ENCODE measurements around the gene CMTM8. TPM values are rescaled to one million over a fixed set of nuclear protein-coding genes. Genes with fewer than 3 reads are reported as not detected.
A peak's percentile ranks its signal among the peaks of the same experiment; 100 is the strongest.

Gene CMTM8
- total and polyA plus RNA-seq, 2 of the 8 experiments (the other 6 are each of a cell fraction or from before 2014, with no cell fraction given) = 10.5 to 22.4 TPM

DNA sequence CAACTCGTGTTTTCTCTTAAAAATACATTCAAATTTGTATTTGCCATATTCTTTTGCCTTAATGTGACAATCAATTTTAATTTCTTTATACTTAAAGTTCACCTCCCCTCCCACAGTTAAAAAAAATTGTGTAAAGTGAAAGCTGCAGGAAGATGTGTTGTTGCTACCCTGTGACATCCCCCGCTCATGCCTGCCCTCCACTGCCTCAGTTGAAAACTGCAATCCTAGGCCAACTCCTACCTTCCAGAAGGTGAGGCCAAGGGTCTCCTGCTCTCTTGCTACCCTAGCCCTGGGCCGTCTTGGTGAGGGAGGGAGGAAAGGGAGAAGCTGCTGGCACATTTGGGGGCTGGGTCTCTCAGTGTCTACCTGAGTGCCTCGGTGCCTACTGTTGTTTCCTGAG lies 96.2 kb downstream of the CMTM8 start:
- POLR2A ChIA-PET (ENCODE audit: partially characterized antibody) = interaction anchor here (0.6 to 0.7 kb wide), 2 partner anchors 140 to 243 kb away, joined by 3 read pairs; no protein-coding TSS in a partner anchor
- Histone ChIP-seq H3K36me3 (ENCODE audit: control insufficient read depth in 2 of 4, insufficient read depth in 4 of 4, low read length in 3 of 4) (no peaks in the 10 kb centered on the region), H3K23ac (ENCODE audit: insufficient read length) (no peak overlapping the region), H2BK12ac (ENCODE audit: low read depth, low read length) (no peak overlapping the region), H3K9me3 (ENCODE audit: insufficient read depth in 2 of 2, low read depth in 1 of 2, low read length in 1 of 2) (no peaks in the 10 kb centered on the region), H3K27ac (ENCODE audit: low read depth, low read length) (no peak overlapping the region), H3K4ac (replicated peaks; ENCODE audit: insufficient read length, low read depth, low read length) (no peak overlapping the region), H3K56ac (replicated peaks; ENCODE audit: insufficient read length, low read depth, low read length) (no peak overlapping the region), H2BK20ac (ENCODE audit: low read length) (no peak overlapping the region), H3K9ac (replicated peaks in 1 of 4; ENCODE audit: extremely low read depth in 1 of 4, low read depth in 3 of 4, low read length in 3 of 4) (no peak overlapping the region), H3K14ac (ENCODE audit: insufficient read length) (no peak overlapping the region), H2AFZ (ENCODE audit: low read length) (no peak overlapping the region), H3K79me1 (ENCODE audit: low read depth, low read length) (no peaks in the 10 kb centered on the region; the same call in 1 of the 2 replicates), H2BK15ac (ENCODE audit: low read length) (peak overlapping the region; percentile 93; the same call in 1 of the 2 replicates), H2BK5ac (ENCODE audit: low read depth, low read length) (no peak overlapping the region), H3K4me1 (replicated peaks in 1 of 4; ENCODE audit: control insufficient read depth in 3 of 4, insufficient read depth in 4 of 4, low read length in 3 of 4) (peaks cover 0 to 3% (median 2%) of the 10 kb centered on the region in 4 experiments; a peak in 5 of 7 replicates), H4K5ac (ENCODE audit: insufficient read length, low read depth, low read length) (no peak overlapping the region), H4K20me1 (replicated peaks in 1 of 2; ENCODE audit: control insufficient read depth in 1 of 2, insufficient read depth in 2 of 2, low read length in 2 of 2) (no peaks in the 10 kb centered on the region), H2AK5ac (ENCODE audit: low read depth, low read length) (no peak overlapping the region), H4K91ac (replicated peaks; ENCODE audit: insufficient read length, low read length) (no peak overlapping the region), H2BK120ac (replicated peaks; ENCODE audit: low read depth, low read length) (no peak overlapping the region), H3K79me2 (ENCODE audit: control insufficient read depth in 1 of 2, insufficient read depth in 2 of 2, low read length in 2 of 2) (no peaks in the 10 kb centered on the region), H3K23me2 (ENCODE audit: low read depth, low read length) (no peaks in the 10 kb centered on the region), H3K4me2 (ENCODE audit: insufficient read depth in 1 of 2, low read depth in 2 of 2, low read length in 2 of 2) (no peak overlapping the region), H4K8ac (ENCODE audit: extremely low read depth, insufficient read depth, low read length) (no peak overlapping the region), H3K27me3 (replicated peaks in 1 of 4; ENCODE audit: control insufficient read depth in 3 of 4, extremely low read depth in 1 of 4, insufficient read depth in 3 of 4, low read length in 3 of 4) (no peaks in the 10 kb centered on the region), H3K18ac (ENCODE audit: extremely low read depth, low read length) (no peak overlapping the region), H3K4me3 (ENCODE audit: extremely low read depth in 1 of 4, insufficient read depth in 2 of 4, low read depth in 3 of 4, low read length in 4 of 4) (no peak overlapping the region)
- DNase-seq (ENCODE audit: low read depth in 1 of 2, low spot score in 2 of 2) (peak in 1 of 2 experiments; percentile 70), FAIRE-seq (no peak)
- TF ChIP-seq RAD21 (IDR thresholded peaks at IDR 0.05 in 1 of 2, conservative IDR thresholded peaks at IDR 0.05 in 1 of 2; ENCODE audit: low read depth in 2 of 2, low read length in 2 of 2) (peak; percentile 69 to 75), CREB1 (IDR thresholded peaks at IDR 0.05) (no peak), SP2 (IDR thresholded peaks at IDR 0.05; ENCODE audit: low read length) (no peak), SRF (IDR thresholded peaks at IDR 0.05; ENCODE audit: low read depth, low read length) (no peak)
- TF ChIP-seq, protein P1, sequence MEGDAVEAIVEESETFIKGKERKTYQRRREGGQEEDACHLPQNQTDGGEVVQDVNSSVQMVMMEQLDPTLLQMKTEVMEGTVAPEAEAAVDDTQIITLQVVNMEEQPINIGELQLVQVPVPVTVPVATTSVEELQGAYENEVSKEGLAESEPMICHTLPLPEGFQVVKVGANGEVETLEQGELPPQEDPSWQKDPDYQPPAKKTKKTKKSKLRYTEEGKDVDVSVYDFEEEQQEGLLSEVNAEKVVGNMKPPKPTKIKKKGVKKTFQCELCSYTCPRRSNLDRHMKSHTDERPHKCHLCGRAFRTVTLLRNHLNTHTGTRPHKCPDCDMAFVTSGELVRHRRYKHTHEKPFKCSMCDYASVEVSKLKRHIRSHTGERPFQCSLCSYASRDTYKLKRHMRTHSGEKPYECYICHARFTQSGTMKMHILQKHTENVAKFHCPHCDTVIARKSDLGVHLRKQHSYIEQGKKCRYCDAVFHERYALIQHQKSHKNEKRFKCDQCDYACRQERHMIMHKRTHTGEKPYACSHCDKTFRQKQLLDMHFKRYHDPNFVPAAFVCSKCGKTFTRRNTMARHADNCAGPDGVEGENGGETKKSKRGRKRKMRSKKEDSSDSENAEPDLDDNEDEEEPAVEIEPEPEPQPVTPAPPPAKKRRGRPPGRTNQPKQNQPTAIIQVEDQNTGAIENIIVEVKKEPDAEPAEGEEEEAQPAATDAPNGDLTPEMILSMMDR (IDR thresholded peaks at IDR 0.05; ENCODE audit: control extremely low read depth in 1 of 3, insufficient read depth in 1 of 3, low read depth in 1 of 3, low read length in 3 of 3) = peak; percentile 76 to 78 (median 76)
- CTCF ChIA-PET (ENCODE audit: partially characterized antibody) = interaction anchor here (0.6 to 12.8 kb wide), 26 partner anchors 9 to 307 kb away, joined by 3 to 207 read pairs (median 4); no protein-coding TSS in a partner anchor
- WGBS, 2 experiments (ENCODE audit: extremely low coverage in 1 of 2, insufficient coverage in 1 of 2, insufficient read length in 1 of 2, insufficient replicate concordance in 2 of 2, low coverage in 1 of 2, low lambda C conversion rate in 2 of 2, missing lambda C conversion rate in 1 of 2) = 69% methylated on average over 4 of the region's 4 CpGs; no CpG with 5 or more reads in 1 of the 2 experiments
